Measurements from ENCODE around the gene WDR89.
"Not testable (repeated sequence)": the region's sequence is repeated elsewhere in the genome, so short reads cannot be mapped to it uniquely, and the experiment has no call there.

The WDR89 gene

GRCh38 chr14:63641473-63642228 is at the start of gene WDR89:
Gene WDR89, minus strand, starts transcription at chr14:63641871. Its CDS starts 41,929 bp downstream, at chr14:63599942.
- DNase-seq (ENCODE audit: low read depth in 2 of 2), result peak; percentile 92

GRCh38 chr14:63689132-63689531 is 47.5 kb upstream of the WDR89 start:
- no peak for DNase-seq (ENCODE audit: low read depth in 2 of 2)

- no peak for DNase-seq (ENCODE audit: low read depth in 2 of 2)
Measured at GRCh38 chr14:63686926-63687325, 45.3 kb upstream of the WDR89 start.

GRCh38 chr14:63685401-63685800 is 43.7 kb upstream of the WDR89 start:
- no peak for DNase-seq (ENCODE audit: low read depth in 2 of 2)

GRCh38 chr14:63682727-63683593 is 41.3 kb upstream of the WDR89 start:
- DNase-seq (ENCODE audit: low read depth in 2 of 2), result no peak

GRCh38 chr14:63678536-63678935 is 36.9 kb upstream of the WDR89 start:
- no peak for DNase-seq (ENCODE audit: low read depth in 2 of 2)

GRCh38 chr14:63677891-63678379 is 36.3 kb upstream of the WDR89 start:
- DNase-seq (ENCODE audit: low read depth in 2 of 2), result no peak

- DNase-seq (ENCODE audit: low read depth in 2 of 2), result no peak
Measured at GRCh38 chr14:63676615-63677014, 34.9 kb upstream of the WDR89 start.

- no peak for DNase-seq (ENCODE audit: low read depth in 2 of 2)
Measured at GRCh38 chr14:63673886-63674497, 32.3 kb upstream of the WDR89 start.

- DNase-seq (ENCODE audit: low read depth in 2 of 2), result no peak
Measured at GRCh38 chr14:63673255-63673654, 31.6 kb upstream of the WDR89 start.

- DNase-seq (ENCODE audit: low read depth in 2 of 2), result no peak
Measured at GRCh38 chr14:63672417-63673180, 30.9 kb upstream of the WDR89 start.

GRCh38 chr14:63671987-63672386 is 30.3 kb upstream of the WDR89 start:
- DNase-seq (ENCODE audit: low read depth in 2 of 2), result no peak

- DNase-seq (ENCODE audit: low read depth in 2 of 2), result no peak
Measured at GRCh38 chr14:63670692-63671091, 29.0 kb upstream of the WDR89 start.

GRCh38 chr14:63666335-63666734 is 24.7 kb upstream of the WDR89 start:
- no peak for DNase-seq (ENCODE audit: low read depth in 2 of 2)

GRCh38 chr14:63663428-63664341 is 22.0 kb upstream of the WDR89 start:
- no peak for DNase-seq (ENCODE audit: low read depth in 2 of 2)

- no peak for DNase-seq (ENCODE audit: low read depth in 2 of 2)
Measured at GRCh38 chr14:63662776-63663175, 21.1 kb upstream of the WDR89 start.

GRCh38 chr14:63661881-63662280 is 20.2 kb upstream of the WDR89 start:
- not testable (repeated sequence) for DNase-seq (ENCODE audit: low read depth in 2 of 2)

- no peak for DNase-seq (ENCODE audit: low read depth in 2 of 2)
Measured at GRCh38 chr14:63659726-63660125, 18.1 kb upstream of the WDR89 start.

GRCh38 chr14:63656194-63656593 is 14.5 kb upstream of the WDR89 start:
- no peak for DNase-seq (ENCODE audit: low read depth in 2 of 2)

- no peak for DNase-seq (ENCODE audit: low read depth in 2 of 2)
Measured at GRCh38 chr14:63654936-63655335, 13.3 kb upstream of the WDR89 start.

Measured in stimulated activated CD4-positive, alpha-beta T cell treated with anti-CD3 and anti-CD28 coated beads, Interleukin-12 subunit alpha, Interleukin-12 subunit beta, amount 100 ng/mL, for 24 hours (primary cell).